Measurements from ENCODE around the gene PTGES.
"Not testable (repeated sequence)": the region's sequence is repeated elsewhere in the genome, so short reads cannot be mapped to it uniquely, and the experiment has no call there.

Gene PTGES

DNA sequence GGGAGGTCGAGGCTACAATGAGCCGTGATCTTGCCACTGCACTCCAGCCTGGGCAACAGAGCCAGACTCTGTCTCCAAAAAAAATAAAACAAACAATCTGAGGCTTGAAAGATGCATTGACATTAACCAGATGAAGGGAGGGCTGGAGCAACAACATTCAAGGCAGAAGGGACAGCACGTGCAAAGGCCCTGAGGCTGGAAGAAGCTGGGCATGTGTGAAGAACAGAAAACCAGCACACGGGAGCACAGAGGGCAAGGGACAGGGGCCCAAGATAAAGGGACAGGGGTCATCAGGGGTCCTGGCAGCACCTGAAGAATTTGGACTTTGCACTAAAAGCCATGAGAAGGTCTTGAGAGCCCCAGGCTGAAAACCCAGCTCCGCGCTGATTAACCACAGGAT lies 3.3 kb downstream of the PTGES start:
- H3K79me2 ChIP-seq (ENCODE audit: control insufficient read depth, insufficient read depth, low read length, poor library complexity) = peaks cover 2% of the 10 kb centered on the region
- peak overlapping the region; percentile 67 for H2BK12ac ChIP-seq (ENCODE audit: low read length)
- no peaks in the 10 kb centered on the region for H3K27me3 ChIP-seq (ENCODE audit: insufficient read depth, low read length)
- no peaks in the 10 kb centered on the region for H3K9me3 ChIP-seq (ENCODE audit: insufficient read depth, low read depth, low read length)
- peaks cover 28% of the 10 kb centered on the region for H3K79me1 ChIP-seq (ENCODE audit: low read length)
- H3K4me1 ChIP-seq (ENCODE audit: control insufficient read depth in 1 of 2, insufficient read depth in 2 of 2, low read length in 2 of 2) = peaks cover 21 to 40% of the 10 kb centered on the region in 2 experiments
- peak overlapping the region; percentile 81 for H2BK5ac ChIP-seq (ENCODE audit: low read depth, low read length, poor library complexity)
- peak overlapping the region; percentile 62 for H4K8ac ChIP-seq (ENCODE audit: low read depth, low read length)
- H3K36me3 ChIP-seq (ENCODE audit: control insufficient read depth in 1 of 2, insufficient read depth in 2 of 2, low read length in 2 of 2) = peaks cover 0 to 2% of the 10 kb centered on the region in 2 experiments
- peak overlapping the region; percentile 24 for H2AFZ ChIP-seq (ENCODE audit: insufficient read depth, low read length, poor library complexity)
- H3K23ac ChIP-seq (ENCODE audit: low read length) = no peak overlapping the region
- H3K14ac ChIP-seq (ENCODE audit: low read length) = peak overlapping the region; percentile 68
- peak overlapping the region; percentile 35 for H3K4ac ChIP-seq (ENCODE audit: low read depth, low read length)
- peak overlapping the region; percentile 71 for H3K18ac ChIP-seq (ENCODE audit: low read length)
- peak overlapping the region; percentile 82 for H4K91ac ChIP-seq (ENCODE audit: low read depth, low read length)
- no peak overlapping the region for H4K12ac ChIP-seq (ENCODE audit: low read depth, low read length)
- peak overlapping the region; percentile 75 for H2AK5ac ChIP-seq (ENCODE audit: low read length)
- peak overlapping the region; percentile 83 for H3K27ac ChIP-seq (ENCODE audit: low read depth, low read length)
- peak in 1 of 2 donors; percentile 18 for DNase-seq
- H3K4me3 ChIP-seq (ENCODE audit: low read depth, low read length) = no peak overlapping the region
- H2BK120ac ChIP-seq (ENCODE audit: insufficient read depth, low read length, poor library complexity) = peak overlapping the region; percentile 85
- peak overlapping the region; percentile 21 for H3K4me2 ChIP-seq (ENCODE audit: low read length)
- H3K9ac ChIP-seq (ENCODE audit: low read length) = no peak overlapping the region
- WGBS (ENCODE audit: extremely low coverage, insufficient coverage, insufficient read length) = no CpG with 5 or more reads among the region's 6 CpGs

DNA sequence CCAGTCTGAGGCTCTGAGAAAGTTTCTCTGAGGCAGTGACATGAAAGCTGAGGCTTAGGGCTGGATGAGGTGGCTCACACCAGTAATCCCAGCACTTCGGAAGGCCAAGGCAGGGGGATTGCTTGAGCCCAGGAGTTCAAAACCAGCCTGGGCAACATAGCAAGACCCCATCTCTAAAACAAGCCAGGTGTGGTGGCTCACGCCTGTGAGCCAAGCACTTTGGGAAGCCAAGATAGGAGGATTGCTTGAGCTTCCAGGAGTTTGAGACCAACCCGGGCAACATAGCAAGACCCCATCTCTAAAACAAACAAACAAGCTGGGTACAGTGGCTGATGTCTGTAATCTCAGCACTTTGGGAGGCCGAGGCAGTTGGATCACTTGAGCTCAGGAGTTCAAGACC lies 3.8 kb downstream of the PTGES start:
- peaks cover 22 to 43% of the 10 kb centered on the region in 2 experiments for H3K4me1 ChIP-seq (ENCODE audit: control insufficient read depth in 1 of 2, insufficient read depth in 2 of 2, low read length in 2 of 2)
- not testable (repeated sequence) for H3K9me3 ChIP-seq (ENCODE audit: insufficient read depth, low read depth, low read length); H3K27me3 ChIP-seq (ENCODE audit: insufficient read depth, low read length); H3K79me2 ChIP-seq (ENCODE audit: control insufficient read depth, insufficient read depth, low read length, poor library complexity); H4K12ac ChIP-seq (ENCODE audit: low read depth, low read length); H3K36me3 ChIP-seq (ENCODE audit: control insufficient read depth in 1 of 2, insufficient read depth in 2 of 2, low read length in 2 of 2); H3K4me3 ChIP-seq (ENCODE audit: low read depth, low read length); H3K9ac ChIP-seq (ENCODE audit: low read length); H2AFZ ChIP-seq (ENCODE audit: insufficient read depth, low read length, poor library complexity); H3K23ac ChIP-seq (ENCODE audit: low read length); H3K4me2 ChIP-seq (ENCODE audit: low read length)
- peak overlapping the region; percentile 3 for H3K14ac ChIP-seq (ENCODE audit: low read length)
- peak overlapping the region; percentile 0 for H3K4ac ChIP-seq (ENCODE audit: low read depth, low read length)
- peak overlapping the region; percentile 82 for H4K91ac ChIP-seq (ENCODE audit: low read depth, low read length)
- peak overlapping the region; percentile 52 for H3K18ac ChIP-seq (ENCODE audit: low read length)
- H2BK12ac ChIP-seq (ENCODE audit: low read length) = peak overlapping the region; percentile 74
- peak in 1 of 2 donors; percentile 13 for DNase-seq
- H2BK120ac ChIP-seq (ENCODE audit: insufficient read depth, low read length, poor library complexity) = peak overlapping the region; percentile 85
- H2BK5ac ChIP-seq (ENCODE audit: low read depth, low read length, poor library complexity) = peak overlapping the region; percentile 81
- peaks cover 29% of the 10 kb centered on the region for H3K79me1 ChIP-seq (ENCODE audit: low read length)
- H2AK5ac ChIP-seq (ENCODE audit: low read length) = peak overlapping the region; percentile 16
- H3K27ac ChIP-seq (ENCODE audit: low read depth, low read length) = peak overlapping the region; percentile 83
- H4K8ac ChIP-seq (ENCODE audit: low read depth, low read length) = peak overlapping the region; percentile 3
- no CpG with 5 or more reads among the region's 4 CpGs for WGBS (ENCODE audit: extremely low coverage, insufficient coverage, insufficient read length)

DNA sequence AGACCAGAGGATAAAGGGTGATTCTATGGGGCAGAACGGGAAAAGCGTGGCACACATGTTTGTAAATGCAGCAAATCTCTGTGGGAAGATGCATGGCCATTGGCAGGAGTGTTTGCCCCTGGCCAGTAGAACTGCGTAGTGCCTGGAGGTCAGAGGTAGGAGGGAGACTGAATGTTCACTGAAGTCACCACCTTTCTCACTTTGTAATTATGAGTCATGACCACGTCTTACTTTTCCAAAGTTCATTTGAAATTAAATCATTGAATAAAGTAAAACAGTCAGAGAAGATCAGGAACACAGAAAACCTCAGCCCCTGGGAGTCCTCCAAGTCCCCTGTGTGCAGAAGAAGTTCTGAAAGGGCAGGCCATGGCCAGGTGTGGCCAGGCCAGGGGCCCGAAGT lies 4.6 kb downstream of the PTGES start:
- no peaks in the 10 kb centered on the region for H3K27me3 ChIP-seq (ENCODE audit: insufficient read depth, low read length)

DNA sequence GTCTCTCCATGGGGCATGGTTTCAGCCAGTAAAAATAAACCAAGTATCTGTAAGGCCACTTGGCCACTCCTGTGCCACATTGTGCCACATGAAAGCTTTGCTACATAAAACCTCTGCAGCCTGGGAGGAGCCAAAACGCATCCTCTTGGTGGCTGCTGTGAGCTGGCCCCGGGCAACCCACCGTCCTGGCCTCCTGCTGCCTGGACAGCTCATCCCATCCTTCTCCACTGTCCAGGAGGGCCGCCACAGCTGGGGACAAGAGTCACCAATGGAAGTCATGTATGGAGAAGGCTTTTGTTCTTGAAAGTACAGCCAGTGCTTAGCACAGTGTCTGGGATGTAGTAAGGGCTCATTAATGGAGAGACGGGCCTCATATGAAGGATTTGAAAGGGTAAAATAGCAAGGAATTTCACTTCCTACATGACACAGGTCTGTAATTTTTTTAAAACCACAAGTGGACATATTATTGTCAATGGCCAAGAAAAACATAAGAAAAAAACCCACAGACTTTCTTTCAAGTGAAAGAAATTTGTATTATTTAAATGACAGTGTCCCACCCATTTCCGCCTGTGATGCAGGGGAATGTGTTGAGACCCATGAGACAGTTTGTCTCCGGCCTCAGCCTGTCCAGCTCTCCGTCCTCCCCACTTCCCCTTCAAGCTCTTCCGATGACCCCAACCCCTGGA lies 6.6 kb downstream of the PTGES start:
- Histone ChIP-seq H2BK12ac (ENCODE audit: low read length) (peak overlapping the region; percentile 63), H2AFZ (ENCODE audit: insufficient read depth, low read length, poor library complexity) (no peak overlapping the region), H3K4me2 (ENCODE audit: low read length) (no peak overlapping the region), H4K8ac (ENCODE audit: low read depth, low read length) (no peak overlapping the region), H2BK120ac (ENCODE audit: insufficient read depth, low read length, poor library complexity) (peak overlapping the region; percentile 8), H3K4me3 (ENCODE audit: low read depth, low read length) (no peak overlapping the region), H4K91ac (ENCODE audit: low read depth, low read length) (no peak overlapping the region), H3K23ac (ENCODE audit: low read length) (no peak overlapping the region), H3K9me3 (ENCODE audit: insufficient read depth, low read depth, low read length) (no peaks in the 10 kb centered on the region), H3K18ac (ENCODE audit: low read length) (no peak overlapping the region), H2BK5ac (ENCODE audit: low read depth, low read length, poor library complexity) (no peak overlapping the region), H3K14ac (ENCODE audit: low read length) (peak overlapping the region; percentile 28), H3K27ac (ENCODE audit: low read depth, low read length) (no peak overlapping the region), H3K79me1 (ENCODE audit: low read length) (peaks cover 31% of the 10 kb centered on the region), H3K9ac (ENCODE audit: low read length) (no peak overlapping the region), H3K79me2 (ENCODE audit: control insufficient read depth, insufficient read depth, low read length, poor library complexity) (peaks cover 2% of the 10 kb centered on the region), H3K27me3 (ENCODE audit: insufficient read depth, low read length) (no peaks in the 10 kb centered on the region), H3K36me3 (ENCODE audit: control insufficient read depth in 1 of 2, insufficient read depth in 2 of 2, low read length in 2 of 2) (peaks cover 2% of the 10 kb centered on the region in 2 experiments), H2AK5ac (ENCODE audit: low read length) (no peak overlapping the region), H4K12ac (ENCODE audit: low read depth, low read length) (no peak overlapping the region), H3K4ac (ENCODE audit: low read depth, low read length) (no peak overlapping the region), H3K4me1 (ENCODE audit: control insufficient read depth in 1 of 2, insufficient read depth in 2 of 2, low read length in 2 of 2) (peaks cover 29 to 35% of the 10 kb centered on the region in 2 experiments)
- peak in 1 of 2 donors; percentile 34 for DNase-seq
- WGBS (ENCODE audit: extremely low coverage, insufficient coverage, insufficient read length) = no CpG with 5 or more reads among the region's 9 CpGs

More for the DNA sequence above, 4.6 kb downstream of the PTGES start:
- H3K14ac ChIP-seq (ENCODE audit: low read length) = peak overlapping the region; percentile 3
- no peaks in the 10 kb centered on the region for H3K9me3 ChIP-seq (ENCODE audit: insufficient read depth, low read depth, low read length)
- no peak overlapping the region for H3K4me3 ChIP-seq (ENCODE audit: low read depth, low read length)
- WGBS (ENCODE audit: extremely low coverage, insufficient coverage, insufficient read length) = no CpG with 5 or more reads among the region's 5 CpGs
- no peak overlapping the region for H3K4me2 ChIP-seq (ENCODE audit: low read length)
- H2AFZ ChIP-seq (ENCODE audit: insufficient read depth, low read length, poor library complexity) = no peak overlapping the region
- no peak overlapping the region for H3K4ac ChIP-seq (ENCODE audit: low read depth, low read length)
- no peak overlapping the region for H3K27ac ChIP-seq (ENCODE audit: low read depth, low read length)
- peak overlapping the region; percentile 85 for H2BK120ac ChIP-seq (ENCODE audit: insufficient read depth, low read length, poor library complexity)
- peak overlapping the region; percentile 74 for H2BK12ac ChIP-seq (ENCODE audit: low read length)
- H3K18ac ChIP-seq (ENCODE audit: low read length) = no peak overlapping the region
- H3K36me3 ChIP-seq (ENCODE audit: control insufficient read depth in 1 of 2, insufficient read depth in 2 of 2, low read length in 2 of 2) = peaks cover 2% of the 10 kb centered on the region in 2 experiments
- H4K12ac ChIP-seq (ENCODE audit: low read depth, low read length) = no peak overlapping the region
- H3K23ac ChIP-seq (ENCODE audit: low read length) = no peak overlapping the region
- H4K8ac ChIP-seq (ENCODE audit: low read depth, low read length) = peak overlapping the region; percentile 24
- H3K79me2 ChIP-seq (ENCODE audit: control insufficient read depth, insufficient read depth, low read length, poor library complexity) = peaks cover 2% of the 10 kb centered on the region
- no peak for DNase-seq
- no peak overlapping the region for H3K9ac ChIP-seq (ENCODE audit: low read length)
- H2BK5ac ChIP-seq (ENCODE audit: low read depth, low read length, poor library complexity) = no peak overlapping the region
- peak overlapping the region; percentile 82 for H4K91ac ChIP-seq (ENCODE audit: low read depth, low read length)
- peaks cover 37% of the 10 kb centered on the region for H3K79me1 ChIP-seq (ENCODE audit: low read length)
- H3K4me1 ChIP-seq (ENCODE audit: control insufficient read depth in 1 of 2, insufficient read depth in 2 of 2, low read length in 2 of 2) = peaks cover 29 to 48% of the 10 kb centered on the region in 2 experiments
- H2AK5ac ChIP-seq (ENCODE audit: low read length) = peak overlapping the region; percentile 16

All from trophoblast cell (in vitro differentiated cells and primary cell).